H1 (cell line): ENCODE results near the gene PAOX.
"Not testable (repeated sequence)": the region's sequence is repeated elsewhere in the genome, so short reads cannot be mapped to it uniquely, and the experiment has no call there.

Experiments used
- CEBPB ChIP-seq: IDR thresholded peaks from 2 replicates; pipeline ENCODE4 v1.6.1; 2012; ENCODE audit warnings: low read depth, low read length
- EGR1 ChIP-seq: IDR thresholded peaks from 2 replicates; pipeline ENCODE4 v1.6.1; 2011; ENCODE audit warnings: low read depth, low read length, borderline replicate concordance
- EP300 ChIP-seq, 2 experiments: IDR thresholded peaks; 1 replicate in 1 of 2; 2 replicates in 1 of 2; pipeline ENCODE4 v1.6.1; 2011 to 2012; ENCODE audit warnings: low read depth in 2 of 2, low read length in 2 of 2, mild to moderate bottlenecking in 2 of 2, borderline replicate concordance in 1 of 2, inconsistent platforms in 1 of 2, moderate library complexity in 1 of 2
- EZH2 ChIP-seq: fragments of 200-600 bp; sonication (generic); IDR thresholded peaks from 2 replicates; pipeline ENCODE4 v1.7.1; 2012; ENCODE audit warnings: low read depth, mild to moderate bottlenecking, moderate library complexity, low read length, inconsistent platforms; ENCODE audit not compliant: severe bottlenecking
- POLR2A ChIP-seq, 2 experiments: IDR thresholded peaks; 1 replicate in 1 of 2; 2 replicates in 1 of 2; pipeline ENCODE4 v1.6.1; 2011; ENCODE audit warnings: low read depth in 2 of 2, low read length in 2 of 2, mild to moderate bottlenecking in 2 of 2; ENCODE audit errors: control extremely low read depth in 1 of 2
- SIN3A ChIP-seq, 2 experiments: IDR thresholded peaks in 1 of 2; conservative IDR thresholded peaks in 1 of 2; 2 replicates each; pipeline ENCODE4 v1.6.1; 2011 to 2012; ENCODE audit warnings: low read length in 2 of 2, improper control_type of control experiment in 1 of 2, low read depth in 1 of 2, mild to moderate bottlenecking in 1 of 2
- SRF ChIP-seq: IDR thresholded peaks from 2 replicates; pipeline ENCODE4 v1.6.1; 2011; ENCODE audit warnings: mild to moderate bottlenecking, low read depth, low read length, moderate library complexity
- TCF12 ChIP-seq: IDR thresholded peaks from 2 replicates; pipeline ENCODE4 v1.6.1; 2011; ENCODE audit warnings: low read depth, mild to moderate bottlenecking, low read length
- TEAD4 ChIP-seq: IDR thresholded peaks from 2 replicates; pipeline ENCODE4 v1.6.1; 2012; ENCODE audit warnings: low read depth, low read length, inconsistent platforms, mixed read lengths
- TF ChIP-seq, protein P1 (sequence below), 3 experiments: IDR thresholded peaks; 1 replicate in 2 of 3; 2 replicates in 1 of 3; pipeline versions ENCODE4 v1.5.1 to v1.6.1; 2011; ENCODE audit warnings: low read length in 3 of 3, mild to moderate bottlenecking in 3 of 3, inconsistent platforms in 2 of 3, low read depth in 1 of 3, moderate library complexity in 1 of 3; ENCODE audit not compliant: insufficient read depth in 1 of 3; ENCODE audit errors: control extremely low read depth in 1 of 3

DNA sequence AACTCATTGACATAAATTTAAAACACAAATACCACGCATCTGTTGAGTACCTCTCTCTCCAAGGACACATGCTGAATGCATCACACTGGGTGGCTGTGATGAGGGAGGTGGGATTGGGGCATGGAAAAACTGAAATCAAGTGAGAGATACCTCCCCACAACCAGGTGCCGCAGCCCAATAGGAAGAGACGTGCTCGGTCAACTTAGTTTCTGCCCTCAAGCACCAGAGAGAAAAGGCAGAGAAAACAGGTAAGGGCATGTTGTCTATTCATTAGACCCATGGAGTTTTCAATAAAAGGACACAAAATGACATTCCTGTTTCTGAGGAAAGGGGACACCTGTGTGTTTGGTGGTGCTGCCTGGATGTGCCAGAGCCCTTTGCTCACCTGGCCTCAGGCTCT is 50.5 kb downstream of the PAOX start:
- TF ChIP-seq, protein P1, sequence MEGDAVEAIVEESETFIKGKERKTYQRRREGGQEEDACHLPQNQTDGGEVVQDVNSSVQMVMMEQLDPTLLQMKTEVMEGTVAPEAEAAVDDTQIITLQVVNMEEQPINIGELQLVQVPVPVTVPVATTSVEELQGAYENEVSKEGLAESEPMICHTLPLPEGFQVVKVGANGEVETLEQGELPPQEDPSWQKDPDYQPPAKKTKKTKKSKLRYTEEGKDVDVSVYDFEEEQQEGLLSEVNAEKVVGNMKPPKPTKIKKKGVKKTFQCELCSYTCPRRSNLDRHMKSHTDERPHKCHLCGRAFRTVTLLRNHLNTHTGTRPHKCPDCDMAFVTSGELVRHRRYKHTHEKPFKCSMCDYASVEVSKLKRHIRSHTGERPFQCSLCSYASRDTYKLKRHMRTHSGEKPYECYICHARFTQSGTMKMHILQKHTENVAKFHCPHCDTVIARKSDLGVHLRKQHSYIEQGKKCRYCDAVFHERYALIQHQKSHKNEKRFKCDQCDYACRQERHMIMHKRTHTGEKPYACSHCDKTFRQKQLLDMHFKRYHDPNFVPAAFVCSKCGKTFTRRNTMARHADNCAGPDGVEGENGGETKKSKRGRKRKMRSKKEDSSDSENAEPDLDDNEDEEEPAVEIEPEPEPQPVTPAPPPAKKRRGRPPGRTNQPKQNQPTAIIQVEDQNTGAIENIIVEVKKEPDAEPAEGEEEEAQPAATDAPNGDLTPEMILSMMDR (IDR thresholded peaks at IDR 0.05; ENCODE audit: control extremely low read depth in 1 of 3, insufficient read depth in 1 of 3, low read depth in 1 of 3, low read length in 3 of 3): not testable (repeated sequence)
- not testable (repeated sequence) for TF ChIP-seq SIN3A (conservative IDR thresholded peaks at IDR 0.05 in 1 of 2, IDR thresholded peaks at IDR 0.05 in 1 of 2; ENCODE audit: low read depth in 1 of 2, low read length in 2 of 2); EP300 (IDR thresholded peaks at IDR 0.05; ENCODE audit: borderline replicate concordance in 1 of 2, low read depth in 2 of 2, low read length in 2 of 2); CEBPB; SRF; EZH2; TCF12; TEAD4; EGR1; POLR2A (IDR thresholded peaks at IDR 0.05; ENCODE audit: control extremely low read depth in 1 of 2, low read depth in 2 of 2, low read length in 2 of 2)
